ENCODE measurements around the gene PRKD2.

PRKD2 gene

GRCh38 chr19:46746281-46747057, 29.6 kb upstream of the PRKD2 start, which contains the start of gene STRN4:
STRN4 (minus strand) TSS chr19:46746450; CDS start chr19:46746430, 20 bp downstream.
- peaks cover 53% of the 10 kb centered on the region for H3K36me3 Mint-ChIP-seq (ENCODE audit: low read depth)
- peaks cover 48% of the 10 kb centered on the region for H3K4me1 Mint-ChIP-seq (ENCODE audit: low read depth)

GRCh38 chr19:46745521-46746280, 28.8 kb upstream of the PRKD2 start, which contains the start of gene FKRP:
FKRP (plus strand) TSS chr19:46746057; CDS start chr19:46755451, 9,394 bp downstream.
- H3K36me3 Mint-ChIP-seq (ENCODE audit: low read depth): peaks cover 55% of the 10 kb centered on the region
- H3K4me1 Mint-ChIP-seq (ENCODE audit: low read depth): peaks cover 55% of the 10 kb centered on the region
- peak; percentile 73 for DNase-seq
- no peaks in the 10 kb centered on the region for H3K27me3 Mint-ChIP-seq
- H3K4me3 Mint-ChIP-seq: peak within 1 kb of the TSS; percentile 96
- H3K27ac Mint-ChIP-seq: peak within 1 kb of the TSS; percentile 92
- H3K9me3 Mint-ChIP-seq: no peaks in the 10 kb centered on the region

More at GRCh38 chr19:46746281-46747057, 29.6 kb upstream of the PRKD2 start, which contains the start of gene STRN4:
- peak; percentile 77 for DNase-seq
- H3K4me3 Mint-ChIP-seq: peak within 1 kb of the TSS; percentile 96
- H3K27ac Mint-ChIP-seq: peak within 1 kb of the TSS; percentile 92
- H3K27me3 Mint-ChIP-seq: no peaks in the 10 kb centered on the region
- H3K9me3 Mint-ChIP-seq: no peaks in the 10 kb centered on the region

GRCh38 chr19:46745030-46745429, 28.1 kb upstream of the PRKD2 start:
- no peaks in the 10 kb centered on the region for H3K27me3 Mint-ChIP-seq
- peak overlapping the region; percentile 92 for H3K27ac Mint-ChIP-seq
- no peaks in the 10 kb centered on the region for H3K9me3 Mint-ChIP-seq
- H3K4me3 Mint-ChIP-seq: peak overlapping the region; percentile 96
- H3K4me1 Mint-ChIP-seq (ENCODE audit: low read depth): peaks cover 60% of the 10 kb centered on the region
- H3K36me3 Mint-ChIP-seq (ENCODE audit: low read depth): peaks cover 54% of the 10 kb centered on the region
- DNase-seq: no peak

GRCh38 chr19:46744005-46744691, 27.2 kb upstream of the PRKD2 start:
- Mint-ChIP-seq H3K27ac (peak overlapping the region; percentile 92), H3K4me3 (peak overlapping the region; percentile 96), H3K27me3 (no peaks in the 10 kb centered on the region), H3K36me3 (ENCODE audit: low read depth) (peaks cover 58% of the 10 kb centered on the region), H3K4me1 (ENCODE audit: low read depth) (peaks cover 63% of the 10 kb centered on the region), H3K9me3 (no peaks in the 10 kb centered on the region)
- no peak for DNase-seq

GRCh38 chr19:46742926-46743480, 26.1 kb upstream of the PRKD2 start:
- H3K9me3 Mint-ChIP-seq: no peaks in the 10 kb centered on the region
- H3K27ac Mint-ChIP-seq: no peak overlapping the region
- H3K4me3 Mint-ChIP-seq: peak overlapping the region; percentile 12
- H3K27me3 Mint-ChIP-seq: no peaks in the 10 kb centered on the region
- DNase-seq: no peak
- peaks cover 58% of the 10 kb centered on the region for H3K36me3 Mint-ChIP-seq (ENCODE audit: low read depth)
- peaks cover 59% of the 10 kb centered on the region for H3K4me1 Mint-ChIP-seq (ENCODE audit: low read depth)

- Mint-ChIP-seq H3K36me3 (ENCODE audit: low read depth) (peaks cover 72% of the 10 kb centered on the region), H3K27ac (no peak overlapping the region), H3K27me3 (no peaks in the 10 kb centered on the region), H3K4me1 (ENCODE audit: low read depth) (peaks cover 51% of the 10 kb centered on the region), H3K4me3 (no peak overlapping the region), H3K9me3 (no peaks in the 10 kb centered on the region)
- no peak for DNase-seq
These were observed 24.5 kb upstream of the PRKD2 start for GRCh38 chr19:46741447-46741846.

- no peaks in the 10 kb centered on the region for H3K27me3 Mint-ChIP-seq
- no peaks in the 10 kb centered on the region for H3K9me3 Mint-ChIP-seq
- DNase-seq: no peak
- H3K27ac Mint-ChIP-seq: peak overlapping the region; percentile 9
- H3K4me3 Mint-ChIP-seq: no peak overlapping the region
- peaks cover 72% of the 10 kb centered on the region for H3K36me3 Mint-ChIP-seq (ENCODE audit: low read depth)
- H3K4me1 Mint-ChIP-seq (ENCODE audit: low read depth): peaks cover 41% of the 10 kb centered on the region
These were observed 22.4 kb upstream of the PRKD2 start for GRCh38 chr19:46739290-46739771.

- no peaks in the 10 kb centered on the region for H3K9me3 Mint-ChIP-seq
- H3K36me3 Mint-ChIP-seq (ENCODE audit: low read depth): peaks cover 81% of the 10 kb centered on the region
- H3K4me3 Mint-ChIP-seq: no peak overlapping the region
- peaks cover 27% of the 10 kb centered on the region for H3K4me1 Mint-ChIP-seq (ENCODE audit: low read depth)
- DNase-seq: no peak
- H3K27me3 Mint-ChIP-seq: no peaks in the 10 kb centered on the region
- H3K27ac Mint-ChIP-seq: no peak overlapping the region
These were observed 20.9 kb upstream of the PRKD2 start for GRCh38 chr19:46737761-46738171.

- no peak for DNase-seq
- Mint-ChIP-seq H3K4me3 (no peak overlapping the region), H3K36me3 (ENCODE audit: low read depth) (peaks cover 82% of the 10 kb centered on the region), H3K4me1 (ENCODE audit: low read depth) (peaks cover 25% of the 10 kb centered on the region), H3K27ac (no peak overlapping the region), H3K9me3 (no peaks in the 10 kb centered on the region), H3K27me3 (no peaks in the 10 kb centered on the region)
These were observed 20.4 kb upstream of the PRKD2 start for GRCh38 chr19:46737298-46737654.

GRCh38 chr19:46736531-46737297, 19.8 kb upstream of the PRKD2 start:
- Mint-ChIP-seq H3K9me3 (no peaks in the 10 kb centered on the region), H3K4me3 (no peak overlapping the region), H3K27me3 (no peaks in the 10 kb centered on the region), H3K36me3 (ENCODE audit: low read depth) (peaks cover 82% of the 10 kb centered on the region), H3K27ac (no peak overlapping the region), H3K4me1 (ENCODE audit: low read depth) (peaks cover 25% of the 10 kb centered on the region)
- DNase-seq: no peak

- Mint-ChIP-seq H3K4me1 (ENCODE audit: low read depth) (peaks cover 22% of the 10 kb centered on the region), H3K9me3 (no peaks in the 10 kb centered on the region), H3K27ac (no peak overlapping the region), H3K4me3 (no peak overlapping the region), H3K27me3 (no peaks in the 10 kb centered on the region), H3K36me3 (ENCODE audit: low read depth) (peaks cover 89% of the 10 kb centered on the region)
- DNase-seq: no peak
These were observed 16.9 kb upstream of the PRKD2 start for GRCh38 chr19:46733690-46734292.

GRCh38 chr19:46732966-46733689, 16.2 kb upstream of the PRKD2 start:
- DNase-seq: no peak
- Mint-ChIP-seq H3K4me3 (no peak overlapping the region), H3K27ac (no peak overlapping the region), H3K4me1 (ENCODE audit: low read depth) (peaks cover 24% of the 10 kb centered on the region), H3K27me3 (no peaks in the 10 kb centered on the region), H3K9me3 (no peaks in the 10 kb centered on the region), H3K36me3 (ENCODE audit: low read depth) (peaks cover 88% of the 10 kb centered on the region)
